ENCODE measurements around the gene GAL3ST3. TPM values are rescaled to one million over a fixed set of nuclear protein-coding genes. Genes with fewer than 3 reads are reported as not detected.
"Not testable (repeated sequence)": the region's sequence is repeated elsewhere in the genome, so short reads cannot be mapped to it uniquely, and the experiment has no call there.

GAL3ST3 gene
- total RNA-seq, 1 donor from 2014 or later, result 1.8 TPM

DNA sequence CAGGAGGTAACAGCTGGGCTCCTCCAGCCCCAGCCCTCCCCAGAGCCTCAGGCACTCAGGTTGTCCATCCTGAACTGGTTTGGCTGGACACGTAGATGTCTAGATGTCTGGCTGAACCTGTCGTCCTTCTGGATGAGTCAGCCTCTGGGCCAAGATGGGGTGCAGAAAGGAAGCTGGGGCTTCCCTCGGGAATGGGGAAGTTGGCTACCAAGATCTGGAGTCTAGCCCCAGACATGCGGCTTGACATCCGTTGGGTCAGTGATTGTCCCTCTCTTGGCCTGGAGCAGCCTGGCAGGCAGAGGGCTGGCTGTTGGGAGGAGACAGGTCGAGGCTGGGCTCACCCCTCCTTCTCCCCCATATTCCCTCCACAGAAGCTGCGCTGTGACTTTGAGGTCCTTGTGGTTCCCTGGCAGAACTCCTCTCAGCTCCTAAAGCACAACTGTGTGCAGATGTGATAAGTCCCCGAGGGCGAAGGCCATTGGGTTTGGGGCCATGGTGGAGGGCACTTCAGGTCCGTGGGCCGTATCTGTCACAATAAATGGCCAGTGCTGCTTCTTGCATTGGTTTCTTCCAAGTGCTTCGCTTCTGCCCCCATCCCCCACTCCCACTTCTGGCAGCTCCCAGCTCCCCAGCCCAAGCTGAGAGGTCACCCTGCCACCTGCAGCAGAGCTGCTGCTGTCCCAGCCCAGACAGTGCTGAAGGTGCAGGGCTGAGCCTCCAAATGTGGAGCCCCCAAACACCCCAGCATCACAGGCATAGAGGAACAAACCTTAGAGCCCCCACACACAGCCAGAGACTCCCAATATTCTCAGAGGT lies 35.8 kb downstream of the GAL3ST3 start:
- DNase-seq (ENCODE audit: low read depth), result peak; percentile 41

DNA sequence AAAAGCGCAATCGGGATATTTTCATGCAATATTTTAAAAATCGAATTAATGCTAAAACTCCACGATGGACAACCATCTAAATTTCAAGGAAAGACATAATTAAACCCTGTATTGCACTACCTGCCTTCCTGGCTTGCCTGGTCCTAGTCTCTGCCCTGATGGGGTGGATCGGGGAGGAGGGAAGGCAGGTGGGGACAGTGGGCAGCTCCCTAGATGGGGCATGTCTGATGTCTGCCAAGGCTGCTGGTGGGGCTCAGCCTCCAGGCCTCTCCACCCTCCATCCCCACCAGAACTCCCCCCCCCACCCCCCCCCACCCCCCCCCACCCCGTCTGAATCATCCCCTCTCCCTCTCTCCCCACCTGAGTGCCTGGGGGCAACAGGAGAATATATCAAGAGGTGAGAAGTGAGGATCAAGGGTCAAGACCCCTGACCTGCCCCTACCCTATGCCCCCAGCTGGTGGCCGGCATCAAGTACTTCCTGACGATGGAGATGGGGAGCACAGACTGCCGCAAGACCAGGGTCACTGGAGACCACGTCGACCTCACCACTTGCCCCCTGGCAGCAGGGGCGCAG lies 36.5 kb downstream of the GAL3ST3 start:
- DNase-seq (ENCODE audit: low read depth), result no peak

DNA sequence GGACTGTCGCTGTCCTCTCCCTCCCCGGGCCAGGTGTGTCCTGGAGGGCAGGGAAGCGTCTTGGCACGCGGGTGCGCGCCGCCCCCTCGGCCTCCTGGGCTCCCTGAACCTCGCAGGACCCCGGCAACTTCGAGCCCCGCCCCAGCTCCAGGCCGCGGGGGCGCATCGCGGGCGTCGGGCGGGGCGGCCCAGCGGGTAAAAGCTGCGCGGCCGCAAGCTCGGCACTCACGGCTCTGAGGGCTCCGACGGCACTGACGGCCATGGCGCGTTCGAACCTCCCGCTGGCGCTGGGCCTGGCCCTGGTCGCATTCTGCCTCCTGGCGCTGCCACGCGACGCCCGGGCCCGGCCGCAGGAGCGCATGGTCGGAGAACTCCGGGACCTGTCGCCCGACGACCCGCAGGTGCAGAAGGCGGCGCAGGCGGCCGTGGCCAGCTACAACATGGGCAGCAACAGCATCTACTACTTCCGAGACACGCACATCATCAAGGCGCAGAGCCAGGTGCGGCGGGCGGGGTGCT lies 37.1 kb downstream of the GAL3ST3 start, which contains the start of gene CST6:
TSS of gene CST6 (plus strand) at position 224 of the 519 bp plus-strand sequence. CDS start at position 261, 37 bp downstream.
- no peak for DNase-seq (ENCODE audit: low read depth)

DNA sequence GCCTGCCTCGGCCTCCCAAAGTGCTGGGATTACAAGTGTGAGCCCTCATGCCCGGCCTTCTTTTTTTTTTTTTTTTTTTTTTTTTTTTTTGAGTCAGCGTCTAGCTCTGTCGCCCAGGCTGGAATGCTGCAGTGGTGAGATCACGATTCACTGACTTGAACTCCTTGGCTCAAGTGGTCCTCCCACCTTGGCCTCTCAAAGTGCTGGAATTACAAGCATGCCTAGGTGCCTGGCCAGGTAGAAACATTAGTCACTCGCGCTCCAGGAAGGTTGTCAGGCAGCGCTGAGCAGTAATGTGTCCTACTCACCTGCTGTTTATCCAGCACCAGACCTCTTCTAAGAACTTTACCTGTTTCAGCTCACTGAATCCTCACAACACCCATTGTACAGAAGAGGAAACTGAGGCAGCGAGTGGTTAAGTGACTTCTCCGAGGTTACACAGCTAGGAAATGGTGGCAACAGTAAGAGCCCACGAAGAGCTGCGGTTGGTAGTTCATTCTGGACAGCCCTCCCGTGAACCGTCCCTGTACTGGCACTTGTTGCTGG lies 37.6 kb downstream of the GAL3ST3 start:
- DNase-seq (ENCODE audit: low read depth), result peak; percentile 92

DNA sequence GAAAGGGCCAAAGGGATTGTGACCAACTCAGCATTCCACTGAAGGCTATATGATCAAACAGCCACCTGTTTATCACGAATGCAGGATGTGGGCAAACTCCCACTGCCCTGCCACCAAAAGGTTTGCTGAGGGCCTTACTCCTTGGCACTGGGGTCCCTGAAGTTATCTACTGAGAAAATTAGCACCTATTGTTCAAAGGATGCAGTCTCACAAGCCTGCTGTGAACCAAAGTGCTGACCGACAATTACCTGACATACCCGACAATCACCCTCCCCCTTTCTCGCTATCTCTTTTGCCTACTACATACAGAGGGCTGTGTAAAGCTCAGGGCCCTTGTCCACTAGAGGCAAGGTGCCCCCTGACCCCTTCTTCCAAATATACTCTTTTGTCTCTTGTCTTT lies 38.9 kb downstream of the GAL3ST3 start:
- not testable (repeated sequence) for DNase-seq (ENCODE audit: low read depth)

DNA sequence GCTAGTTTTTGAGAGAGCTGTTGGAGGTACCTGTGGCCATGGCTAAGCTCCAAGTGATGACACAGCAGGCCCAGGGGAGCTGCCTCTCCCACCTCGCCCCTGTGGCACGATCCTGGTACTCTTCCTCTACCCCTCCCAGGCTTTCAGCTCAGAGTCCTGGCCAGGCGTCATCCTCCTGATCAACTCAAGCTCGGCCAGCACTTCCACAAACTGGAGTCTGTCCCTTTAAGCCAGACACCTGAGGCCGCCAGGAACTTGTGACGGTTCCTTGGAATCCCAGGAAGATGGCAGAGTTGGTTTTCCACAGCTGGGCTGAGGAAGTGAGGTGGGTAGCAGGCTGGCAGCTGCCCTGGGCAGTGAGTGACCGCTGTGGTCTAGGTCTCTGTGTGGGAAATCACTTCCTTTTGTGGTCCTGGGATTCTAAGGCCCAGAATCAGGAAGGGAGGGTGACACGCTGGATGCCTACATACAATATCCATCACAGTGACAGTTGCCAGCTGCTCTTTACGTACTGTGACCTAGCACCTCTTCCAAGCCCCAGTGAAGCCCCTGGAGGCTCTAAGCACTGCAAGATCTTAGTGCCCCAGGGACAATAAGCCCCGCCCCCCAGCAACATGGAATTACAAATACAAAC lies 40.4 kb downstream of the GAL3ST3 start:
- peak; percentile 10 for DNase-seq (ENCODE audit: low read depth)

DNA sequence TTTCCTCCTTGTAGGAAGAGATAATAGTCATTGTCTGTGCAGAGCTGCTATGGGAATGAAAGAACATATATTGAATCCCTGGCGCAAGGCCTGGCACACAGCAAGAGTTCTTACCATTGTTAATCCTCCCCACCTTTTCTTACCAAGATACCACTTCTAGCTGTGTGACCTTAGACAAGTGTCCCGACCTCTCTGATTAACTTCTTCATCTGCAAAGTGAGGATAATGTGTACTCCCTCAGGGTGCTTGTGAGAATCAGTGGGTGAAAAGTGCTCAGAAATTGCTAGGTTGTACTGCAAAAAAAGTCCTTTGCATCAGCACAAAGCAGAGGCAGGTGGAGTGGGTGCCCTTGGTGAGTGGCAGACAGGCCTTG lies 40.9 kb downstream of the GAL3ST3 start:
- no peak for DNase-seq (ENCODE audit: low read depth)

DNA sequence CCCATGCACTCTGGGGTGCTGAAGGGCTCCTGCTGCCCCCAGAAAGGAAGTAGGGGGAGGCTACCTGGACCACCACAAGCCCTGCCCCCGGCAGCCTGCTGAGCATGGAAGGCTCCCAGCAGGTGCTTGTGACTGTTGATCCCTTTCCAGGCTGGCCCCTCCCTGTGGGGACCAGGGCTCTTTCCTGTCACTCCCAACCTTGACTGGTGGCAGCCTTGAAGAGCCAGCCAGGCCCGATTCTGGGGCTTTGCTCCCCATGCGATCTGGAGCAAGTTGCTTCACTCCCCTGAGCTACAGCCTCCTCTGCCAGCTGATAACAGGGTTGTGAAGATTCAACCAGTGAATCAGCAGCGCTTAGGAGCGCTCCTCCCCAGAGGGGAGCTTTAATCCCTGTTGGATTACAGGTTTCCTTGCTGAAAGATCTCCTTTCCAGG lies 41.7 kb downstream of the GAL3ST3 start:
- no peak for DNase-seq (ENCODE audit: low read depth)

DNA sequence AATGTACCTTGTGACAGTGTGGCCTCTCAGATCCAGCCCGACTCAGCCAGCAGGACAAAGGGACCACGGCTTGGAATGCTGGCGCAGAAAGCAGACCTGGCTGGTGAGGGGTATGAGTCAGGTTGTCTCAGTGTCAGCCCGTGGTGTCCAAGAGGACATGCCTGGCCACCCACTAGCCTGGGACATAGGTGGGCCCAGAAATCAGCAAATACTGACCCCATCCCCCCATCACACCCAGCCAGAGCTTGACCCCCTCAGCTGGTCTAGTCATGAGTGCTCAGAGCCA lies 42.1 kb downstream of the GAL3ST3 start:
- DNase-seq (ENCODE audit: low read depth), result no peak

DNA sequence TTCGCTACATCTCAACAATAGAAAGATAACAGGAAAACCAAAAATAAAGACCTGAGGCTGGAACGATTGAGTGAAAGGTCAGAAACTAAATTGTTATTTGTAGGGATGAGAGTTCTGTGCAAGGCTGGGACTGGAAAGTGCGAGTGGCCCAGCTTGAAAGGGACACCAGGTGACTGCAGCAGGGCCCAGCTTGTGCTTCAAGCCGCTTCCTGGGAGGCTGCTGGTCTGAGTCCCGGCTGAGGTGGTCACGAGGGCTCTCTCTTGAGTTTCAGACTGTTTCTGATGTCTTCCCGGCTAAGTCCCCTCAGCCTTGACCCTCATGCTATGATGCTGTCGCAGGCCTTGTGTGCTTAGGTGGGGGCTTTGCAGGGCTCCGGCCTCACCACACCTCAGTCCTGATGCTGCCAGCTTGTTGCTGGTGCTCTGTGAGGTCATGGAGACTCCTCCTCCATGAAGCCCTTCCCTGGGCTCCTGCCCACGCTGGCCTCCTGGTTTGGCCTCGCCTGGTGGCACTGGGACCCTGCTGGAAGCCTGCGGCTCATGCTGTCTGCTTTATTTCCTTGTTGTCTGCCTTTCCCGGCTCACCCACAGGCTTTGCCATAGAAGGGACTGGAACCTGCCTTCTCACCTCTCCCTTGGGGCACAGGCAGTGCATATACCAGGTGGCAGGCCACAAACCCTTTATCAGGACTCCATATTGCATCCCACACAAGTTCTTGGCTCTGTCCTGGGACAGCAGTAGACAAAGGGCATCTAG lies 42.6 kb downstream of the GAL3ST3 start:
- DNase-seq (ENCODE audit: low read depth), result no peak

DNA sequence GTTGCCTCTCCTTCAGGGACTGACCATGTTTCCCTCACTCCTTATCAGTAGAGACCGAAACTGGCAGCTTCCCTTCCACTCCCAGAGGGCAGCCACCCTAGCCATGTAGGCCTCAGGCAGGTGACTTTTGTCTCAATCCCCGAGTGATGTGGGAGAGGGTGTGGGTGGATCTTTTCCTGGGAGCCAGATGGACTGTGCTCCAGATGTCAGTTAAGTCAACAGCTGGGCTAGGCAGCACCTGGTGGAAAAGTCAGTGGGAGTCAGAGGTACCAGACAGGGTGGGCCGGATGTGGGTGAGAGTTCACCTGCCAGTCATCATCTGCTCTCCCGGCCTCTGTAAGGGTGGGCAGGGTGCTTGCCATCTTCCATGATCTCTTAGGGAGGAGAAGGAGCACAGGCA lies 44.8 kb downstream of the GAL3ST3 start:
- DNase-seq (ENCODE audit: low read depth), result no peak

DNA sequence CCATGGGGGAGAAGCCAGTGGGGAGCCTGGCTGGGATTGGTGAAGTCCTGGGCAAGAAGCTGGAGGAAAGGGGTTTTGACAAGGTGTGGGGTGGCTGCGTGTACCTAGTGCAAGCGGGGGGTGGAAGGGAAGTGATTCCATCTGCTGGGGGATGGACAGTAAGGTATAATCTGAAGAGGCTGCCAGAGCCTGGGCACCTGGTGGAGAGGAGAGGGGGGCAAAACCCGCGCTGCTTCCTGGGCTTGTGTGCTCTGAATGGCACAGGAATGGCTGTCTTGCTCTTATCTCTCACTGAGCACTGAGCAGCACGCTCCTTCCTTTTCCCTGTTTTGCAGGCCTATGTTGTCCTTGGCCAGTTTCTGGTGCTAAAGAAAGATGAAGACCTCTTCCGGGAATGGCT lies 45.7 kb downstream of the GAL3ST3 start:
- DNase-seq (ENCODE audit: low read depth), result no peak

DNA sequence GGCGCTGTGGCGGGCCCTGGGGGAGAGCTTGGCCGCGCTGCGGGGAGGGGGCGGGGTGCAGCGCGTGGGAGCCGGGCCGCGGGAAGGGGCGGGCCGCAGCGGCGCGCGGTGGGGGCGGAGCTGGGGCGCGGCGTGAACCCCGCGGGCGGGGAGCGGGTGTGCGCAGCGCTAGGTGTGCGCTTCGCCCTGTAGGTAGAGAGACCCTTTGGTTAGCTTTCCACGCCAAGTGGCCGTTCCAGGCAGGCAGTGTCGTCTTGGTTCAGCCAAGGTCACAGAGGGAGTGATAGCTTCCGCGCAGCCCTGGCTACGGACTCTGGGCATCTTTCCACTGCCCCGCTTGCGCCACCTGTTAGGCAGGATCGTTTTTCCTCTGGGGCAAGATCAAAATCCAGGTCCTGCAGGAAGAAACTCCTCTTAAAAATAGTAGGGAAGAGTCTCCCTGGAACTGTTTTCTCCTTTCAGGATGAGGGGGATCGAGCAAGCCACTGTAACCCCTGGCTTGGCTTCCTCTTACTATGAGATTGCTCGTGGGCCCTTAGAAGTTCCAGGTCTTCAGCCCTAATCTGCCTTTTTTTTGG lies 46.2 kb downstream of the GAL3ST3 start:
- peak; percentile 33 for DNase-seq (ENCODE audit: low read depth)

DNA sequence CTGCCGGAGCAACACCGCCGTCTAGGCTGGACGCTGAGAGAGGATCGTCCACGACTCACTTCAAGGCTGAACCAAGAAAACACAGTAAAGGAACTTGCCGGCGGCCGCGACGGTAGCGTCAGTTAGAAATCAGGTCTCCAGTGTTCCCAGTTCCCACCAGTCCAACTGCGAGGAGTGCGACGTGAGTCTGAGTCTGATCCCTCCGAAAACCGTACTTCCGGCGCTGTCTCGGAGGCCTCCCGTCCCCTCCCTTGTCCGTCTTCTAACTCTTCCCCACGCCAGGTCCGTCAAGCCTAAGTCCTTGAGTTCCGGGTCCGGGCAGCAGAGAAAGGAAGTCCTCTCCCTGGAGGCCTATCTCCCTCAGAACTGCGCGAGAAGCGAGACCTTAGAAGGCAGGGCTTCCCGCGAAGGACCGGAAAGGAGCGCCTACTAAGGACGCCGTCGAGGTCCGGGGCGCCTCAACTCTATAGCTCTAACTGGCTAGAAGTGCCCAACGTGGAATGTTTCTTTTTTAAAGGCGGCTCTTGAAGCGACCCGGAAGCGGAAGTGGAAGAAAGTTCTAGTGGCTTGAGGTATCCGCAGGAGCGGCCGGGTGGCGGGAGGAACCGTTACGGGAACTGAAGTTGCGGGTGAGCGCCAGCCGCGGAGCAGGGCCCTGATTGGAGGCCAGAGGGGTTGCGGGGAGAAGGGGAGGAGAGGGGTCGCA lies 46.9 kb downstream of the GAL3ST3 start, which contains the start of the genes BANF1 and EIF1AD:
TSS of gene BANF1 (plus strand) at position 562 of the 706 bp plus-strand sequence. CDS start 748 bp downstream, outside the sequence.
TSS of gene EIF1AD (minus strand) at position 216 of the 706 bp plus-strand sequence. CDS start 1,768 bp downstream, outside the sequence.
- peak; percentile 88 for DNase-seq (ENCODE audit: low read depth)

DNA sequence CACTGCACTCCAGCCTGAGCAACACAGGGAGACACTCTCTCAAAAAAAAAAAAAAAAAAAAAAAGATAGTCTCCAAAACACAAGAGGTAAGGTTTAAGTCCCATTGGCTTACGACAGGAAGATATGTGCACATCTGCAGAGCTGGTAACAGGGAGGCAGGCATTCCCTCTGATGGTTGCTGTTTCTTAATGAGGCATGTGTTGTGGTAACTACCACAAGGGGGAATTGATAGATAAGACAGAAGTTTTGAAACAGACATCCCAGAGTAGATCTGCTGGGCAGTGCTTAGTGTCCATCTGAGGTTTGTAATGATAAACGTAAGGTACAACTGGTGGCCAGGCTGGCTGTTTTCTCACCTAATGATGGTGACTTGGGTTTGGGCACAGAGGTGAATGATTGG lies 51.7 kb downstream of the GAL3ST3 start:
- DNase-seq (ENCODE audit: low read depth), result no peak

DNA sequence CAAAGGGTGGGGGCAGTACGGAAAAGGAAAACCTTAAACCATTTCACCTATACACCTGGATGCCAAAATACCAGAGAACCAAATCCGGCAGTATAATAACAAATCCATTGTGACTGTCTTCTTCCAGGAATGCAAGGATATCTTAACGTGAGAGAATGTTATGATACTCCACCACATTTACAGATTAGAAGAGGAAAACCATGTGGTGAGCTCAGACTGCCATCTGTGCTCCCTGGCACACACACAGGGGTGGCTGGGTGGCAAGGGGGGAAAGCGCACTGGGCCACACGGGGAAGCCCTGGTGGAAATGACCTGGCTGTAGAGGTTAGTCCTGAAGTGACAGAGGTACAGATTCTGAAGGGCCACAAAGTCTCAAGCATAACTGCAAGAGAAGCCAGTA lies 56.9 kb downstream of the GAL3ST3 start:
- no peak for DNase-seq (ENCODE audit: low read depth)
